ENCODE measurements around the gene SWSAP1. TPM values are rescaled to one million over a fixed set of nuclear protein-coding genes. Genes with fewer than 3 reads are reported as not detected.
"Not testable (repeated sequence)": the region's sequence is repeated elsewhere in the genome, so short reads cannot be mapped to it uniquely, and the experiment has no call there.

The SWSAP1 gene
- total RNA-seq, 8 experiments from 2014 or later, result 1.7 to 4.0 (median 2.2) TPM

DNA sequence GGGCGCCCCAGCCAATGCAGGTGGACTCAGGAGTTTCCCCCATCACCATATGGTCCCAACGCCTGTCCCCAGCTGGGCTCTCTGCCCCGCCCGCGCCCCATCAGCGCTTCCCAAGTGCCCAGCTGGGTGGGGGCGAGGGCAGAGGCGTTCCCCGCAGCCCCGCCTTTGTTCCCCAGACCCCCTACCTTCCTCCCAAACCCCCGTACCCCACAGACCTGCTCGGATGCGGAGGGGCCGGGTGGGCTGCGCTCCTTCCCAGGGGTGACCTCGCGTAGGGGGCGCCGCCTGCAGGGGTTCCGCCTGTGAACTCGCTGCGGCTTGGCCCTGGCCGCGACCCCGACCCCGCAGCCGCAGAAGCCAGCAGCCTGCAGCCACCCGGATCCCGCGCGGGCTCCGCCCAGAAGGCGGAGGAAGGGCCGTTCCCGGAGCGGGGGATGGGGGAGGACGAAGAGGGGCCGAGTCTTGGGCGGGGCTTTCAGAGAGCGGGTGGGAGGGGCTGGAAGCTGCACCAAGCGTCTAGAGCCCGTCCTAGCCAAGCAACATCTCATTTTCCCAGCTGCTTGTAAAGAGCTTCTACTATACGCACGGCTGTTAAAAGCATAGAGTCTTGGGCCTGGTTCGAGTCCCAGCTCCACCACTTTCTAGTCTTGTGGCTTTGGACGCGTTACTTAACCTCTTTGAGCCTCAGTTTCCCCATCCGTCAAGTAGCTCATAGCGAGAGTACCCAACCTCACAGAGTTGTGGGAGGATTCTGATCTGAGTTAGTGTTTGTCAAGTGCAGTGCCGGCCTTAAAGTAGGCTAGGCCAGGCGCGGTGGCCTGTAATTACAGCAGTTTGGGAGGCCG is 35.0 kb upstream of the SWSAP1 start, which contains the start of gene RAB3D:
Gene RAB3D, minus strand, starts transcription at position 404 of the 845 bp plus-strand sequence. CDS start 2,258 bp downstream, outside the sequence.
- Histone ChIP-seq H3K4me1 (replicated peaks in 1 of 2) (peaks cover 7 to 13% of the 10 kb centered on the region in 2 donors), H3K27ac (peak within 1 kb of the TSS; percentile 28 to 46), H3K4me3 (peak within 1 kb of the TSS; percentile 51 to 68 (median 55))
- ATAC-seq (replicated peaks in 6 of 8), result peak; percentile 86 to 95 (median 94)
- WGBS, 10 experiments, result 8 to 65% (median 12%) methylated on average over 2 to 5 of the region's 53 CpGs; no CpG with 5 or more reads in 7 of the 10 experiments
- in situ Hi-C loops (cut with MboI; ENCODE audit: low pct_unique_long_range_greater_than_20kb in 2 of 9, low sequenced_read_pairs in 9 of 9, unreplicated experiment in 9 of 9), result no loop called here

DNA sequence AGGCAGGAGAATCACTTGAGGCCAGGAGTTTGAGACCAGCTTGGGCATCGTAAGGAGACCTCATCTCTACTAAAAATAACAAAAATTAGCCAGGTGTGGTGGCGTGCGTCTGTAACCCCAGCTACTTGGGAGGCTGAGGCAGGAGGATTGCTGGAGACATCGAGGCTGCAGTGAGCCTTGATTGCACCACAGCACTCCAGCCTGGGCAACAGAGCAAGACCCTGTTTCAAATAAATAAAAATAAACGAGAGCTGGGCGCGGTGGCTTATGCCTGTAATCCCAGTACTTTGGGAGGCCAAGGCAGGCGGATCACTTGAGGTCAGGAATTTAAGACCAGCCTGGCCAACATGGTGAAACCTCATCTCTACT is 34.4 kb upstream of the SWSAP1 start:
- H3K4me3 ChIP-seq, result peak overlapping the region in 4 of 5 donors; percentile 53 to 68 (median 58)
- ATAC-seq (replicated peaks in 6 of 8); H3K27ac ChIP-seq; in situ Hi-C loops (cut with MboI; ENCODE audit: low pct_unique_long_range_greater_than_20kb in 2 of 9, low sequenced_read_pairs in 9 of 9, unreplicated experiment in 9 of 9): not testable (repeated sequence)
- WGBS, 10 experiments, result 20 to 100% (median 87%) methylated on average over 1 to 6 of the region's 8 CpGs; no CpG with 5 or more reads in 4 of the 10 experiments
- peaks cover 10 to 17% of the 10 kb centered on the region in 2 donors for H3K4me1 ChIP-seq (replicated peaks in 1 of 2)

DNA sequence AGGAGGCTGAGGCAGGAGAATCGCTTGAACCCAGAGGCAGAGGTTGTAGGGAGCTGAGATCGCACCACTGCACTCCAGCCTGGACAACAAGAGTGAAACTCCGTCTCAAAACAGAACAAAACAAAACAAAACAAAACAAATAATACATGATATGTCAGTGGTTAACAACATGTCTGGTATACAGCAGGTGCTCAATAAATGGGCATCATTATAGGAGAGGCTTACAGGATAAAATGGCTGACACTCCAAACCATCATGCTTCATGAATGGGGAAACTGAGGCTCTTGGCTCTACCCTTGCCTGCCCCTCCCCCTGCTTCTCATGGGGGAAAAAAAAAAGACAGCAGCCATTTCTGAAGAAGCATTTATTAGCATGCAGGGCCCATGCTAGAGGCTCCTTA is 32.0 kb upstream of the SWSAP1 start:
- no peak for ATAC-seq (replicated peaks in 6 of 8)
- Histone ChIP-seq H3K4me1 (replicated peaks in 1 of 2) (peaks cover 16 to 18% of the 10 kb centered on the region in 2 donors), H3K4me3 (no peak overlapping the region), H3K27ac (no peak overlapping the region)
- 64 to 100% (median 87%) methylated on average over 2 to 3 of the region's 3 CpGs; no CpG with 5 or more reads in 4 of the 10 experiments for WGBS, 10 experiments
- in situ Hi-C loops (cut with MboI; ENCODE audit: low pct_unique_long_range_greater_than_20kb in 2 of 9, low sequenced_read_pairs in 9 of 9, unreplicated experiment in 9 of 9), result no loop called here

DNA sequence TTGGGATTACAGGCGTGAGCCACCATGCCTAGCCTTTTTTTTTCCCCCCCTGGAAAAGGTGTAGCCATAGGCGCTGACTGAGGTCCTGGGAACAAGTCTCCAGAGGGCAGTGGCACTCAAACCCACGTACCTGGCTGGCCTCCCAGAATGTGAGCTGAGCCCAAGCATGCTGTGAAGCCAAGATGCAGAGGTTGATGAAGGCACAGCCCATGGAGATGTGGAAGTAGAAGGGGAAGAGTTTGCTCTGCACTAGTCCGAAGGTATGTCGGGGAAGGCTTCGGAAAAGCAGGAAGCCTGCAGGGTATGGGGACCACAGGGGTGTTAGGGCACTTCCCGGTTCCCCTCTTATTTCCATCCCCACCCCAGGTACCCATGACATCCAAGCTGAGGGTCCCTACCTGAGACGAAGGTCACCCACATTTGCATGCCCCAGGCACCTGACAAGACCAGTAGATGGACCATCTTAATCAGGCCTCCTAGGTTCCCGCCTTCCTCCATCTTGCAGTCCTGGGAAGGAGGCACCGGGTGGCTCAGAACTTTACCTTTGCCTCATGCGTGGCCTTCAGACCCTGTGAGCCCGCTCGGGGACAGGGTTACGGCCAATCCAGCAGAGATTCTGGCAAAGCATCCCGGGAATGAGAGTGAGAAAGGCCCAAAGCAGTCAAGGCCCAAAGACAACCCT is 29.2 kb upstream of the SWSAP1 start:
- in situ Hi-C loops (cut with MboI; ENCODE audit: low pct_unique_long_range_greater_than_20kb in 2 of 9, low sequenced_read_pairs in 9 of 9, unreplicated experiment in 9 of 9), result no loop called here
- H3K4me3 ChIP-seq, result peak overlapping the region; percentile 50 to 92 (median 72)
- H3K4me1 ChIP-seq (replicated peaks in 1 of 2), result peaks cover 7 to 9% of the 10 kb centered on the region in 2 donors
- no peak overlapping the region for H3K27ac ChIP-seq
- 0 to 40% (median 25%) methylated on average over 1 to 5 of the region's 15 CpGs; no CpG with 5 or more reads in 6 of the 10 experiments for WGBS, 10 experiments
- no peak for ATAC-seq (replicated peaks in 6 of 8)

DNA sequence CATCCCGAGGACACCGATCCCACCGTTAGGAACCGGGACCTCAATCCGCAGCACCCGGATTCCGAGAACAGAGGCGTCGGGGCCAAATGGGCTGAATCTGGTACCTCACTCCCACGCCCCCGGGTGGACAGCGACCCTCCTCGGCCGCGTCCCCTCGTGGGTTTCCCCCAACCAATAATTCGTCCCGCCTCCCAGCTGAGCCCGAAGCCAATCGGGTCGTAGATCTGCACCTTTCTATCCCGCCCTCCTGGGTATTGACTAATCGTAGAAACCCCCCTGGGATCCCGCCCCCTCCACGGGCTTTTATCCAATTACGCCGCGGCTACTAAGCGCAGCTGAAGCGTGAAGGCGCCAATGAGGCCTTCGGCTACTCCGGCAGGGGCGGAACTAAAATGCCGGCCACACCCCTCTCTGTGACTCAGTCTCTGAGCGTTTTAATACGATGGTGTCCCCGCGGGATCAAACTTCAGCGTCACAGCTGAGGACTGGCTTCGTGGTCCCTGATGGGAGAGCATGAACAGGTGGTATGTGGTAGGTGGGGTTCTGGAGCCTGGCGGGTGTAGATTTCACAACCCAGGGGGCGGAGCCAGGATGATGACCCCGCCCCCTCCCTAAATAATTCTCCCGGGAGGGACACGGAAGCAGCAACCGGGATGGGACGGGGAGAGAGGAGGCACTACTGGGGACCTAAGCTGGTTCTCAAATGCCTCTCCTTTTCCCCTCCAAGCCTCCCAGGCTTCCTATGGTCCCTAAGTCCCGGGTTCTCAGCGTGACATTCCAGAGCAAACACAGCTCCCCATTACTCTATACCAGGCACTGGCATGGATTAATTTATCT is 28.1 kb upstream of the SWSAP1 start, which contains the start of the genes CCDC159 and TMEM205:
Gene CCDC159, plus strand, starts transcription at position 416 of the 837 bp plus-strand sequence. Its CDS starts 88 bp downstream, at position 504.
Gene TMEM205, minus strand, starts transcription at position 165 of the 837 bp plus-strand sequence. CDS start 649 bp downstream, outside the sequence.
- peak; percentile 91 to 93 (median 92) for ATAC-seq (replicated peaks in 6 of 8)
- peaks cover 7 to 9% of the 10 kb centered on the region in 2 donors for H3K4me1 ChIP-seq (replicated peaks in 1 of 2)
- peak within 1 kb of the TSS; percentile 59 to 69 for H3K27ac ChIP-seq
- in situ Hi-C loops (cut with MboI; ENCODE audit: low pct_unique_long_range_greater_than_20kb in 2 of 9, low sequenced_read_pairs in 9 of 9, unreplicated experiment in 9 of 9), result no loop called here
- 0 to 3% (median 0%) methylated on average over 1 to 22 of the region's 50 CpGs; no CpG with 5 or more reads in 2 of the 10 experiments for WGBS, 10 experiments
- H3K4me3 ChIP-seq, result peak within 1 kb of the TSS; percentile 50 to 92 (median 72)

DNA sequence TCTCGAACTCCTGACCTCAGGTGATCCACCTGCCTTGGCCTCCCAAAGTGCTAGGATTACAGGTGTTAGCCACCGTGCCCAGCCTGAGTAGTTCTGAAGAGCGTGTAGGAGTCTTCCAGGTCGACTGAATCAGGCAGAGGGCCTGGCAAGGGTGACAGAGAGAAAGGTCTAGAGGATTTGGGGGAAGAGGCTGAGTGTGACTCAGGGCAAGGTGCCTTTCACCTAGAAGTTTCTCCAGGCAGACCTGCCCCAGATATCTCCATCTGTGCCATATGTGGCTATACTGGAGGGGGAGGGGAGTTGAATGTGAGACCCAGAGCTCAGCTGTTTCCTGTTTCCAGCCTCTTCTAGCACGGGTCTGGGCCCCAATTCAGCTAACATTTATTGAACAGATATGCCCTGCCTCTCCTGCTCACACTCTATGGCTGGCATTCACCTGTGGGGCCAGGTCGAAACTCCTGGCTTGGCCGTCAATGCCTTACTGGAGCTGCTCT is 26.9 kb upstream of the SWSAP1 start:
- Histone ChIP-seq H3K4me1 (replicated peaks in 1 of 2) (peaks cover 7 to 9% of the 10 kb centered on the region in 2 donors), H3K27ac (no peak overlapping the region), H3K4me3 (no peak overlapping the region)
- in situ Hi-C loops (cut with MboI; ENCODE audit: low pct_unique_long_range_greater_than_20kb in 2 of 9, low sequenced_read_pairs in 9 of 9, unreplicated experiment in 9 of 9), result no loop called here
- 0 to 89% (median 67%) methylated on average over 1 to 3 of the region's 7 CpGs; no CpG with 5 or more reads in 5 of the 10 experiments for WGBS, 10 experiments
- ATAC-seq (replicated peaks in 6 of 8), result no peak

DNA sequence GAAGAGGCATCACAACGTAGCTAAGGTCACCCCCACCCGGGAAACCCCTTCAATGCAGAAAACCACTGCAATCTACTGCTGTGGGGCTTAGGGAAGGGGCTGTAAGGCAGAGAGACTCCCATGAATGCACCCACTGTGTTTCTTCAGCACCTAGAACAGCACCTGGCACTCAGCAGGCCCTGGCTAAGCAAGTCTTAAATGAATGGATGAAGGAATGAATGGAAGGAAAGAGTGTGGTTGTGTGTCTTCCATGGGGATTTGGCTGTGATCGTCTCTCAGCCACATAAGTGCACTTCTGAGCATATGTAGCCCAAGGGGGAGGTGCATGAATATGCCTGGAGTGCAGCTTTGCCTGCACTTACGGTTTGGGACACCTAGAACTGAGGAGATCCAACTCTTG is 25.3 kb upstream of the SWSAP1 start:
- ATAC-seq (replicated peaks in 6 of 8), result no peak
- Histone ChIP-seq H3K27ac (no peak overlapping the region), H3K4me3 (no peak overlapping the region), H3K4me1 (replicated peaks in 1 of 2) (peaks cover 7 to 9% of the 10 kb centered on the region in 2 donors)
- WGBS, 10 experiments, result 40 to 88% (median 55%) methylated on average over 1 to 4 of the region's 4 CpGs; no CpG with 5 or more reads in 6 of the 10 experiments
- in situ Hi-C loops (cut with MboI; ENCODE audit: low pct_unique_long_range_greater_than_20kb in 2 of 9, low sequenced_read_pairs in 9 of 9, unreplicated experiment in 9 of 9), result no loop called here

DNA sequence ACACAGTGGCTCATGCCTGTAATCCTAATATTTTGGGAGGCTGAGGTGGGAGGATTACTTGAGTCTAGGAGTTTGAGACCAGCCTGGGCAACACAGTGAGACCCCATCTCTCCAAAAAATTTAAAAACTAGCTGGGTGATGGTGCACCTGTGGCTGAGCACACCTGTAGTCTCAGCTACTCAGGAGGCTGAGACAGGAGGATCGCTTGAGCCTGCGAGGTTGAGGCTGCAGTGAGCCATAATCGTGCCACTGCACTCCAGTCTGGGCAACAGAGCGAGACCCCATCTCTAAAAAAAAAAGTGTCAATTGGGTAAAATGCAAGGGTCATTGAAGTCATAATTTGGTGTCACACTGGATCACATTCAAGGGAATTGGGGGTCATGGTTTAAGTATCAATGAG is 20.4 kb upstream of the SWSAP1 start:
- in situ Hi-C loops (cut with MboI; ENCODE audit: low pct_unique_long_range_greater_than_20kb in 2 of 9, low sequenced_read_pairs in 9 of 9, unreplicated experiment in 9 of 9); H3K4me1 ChIP-seq (replicated peaks in 1 of 2); ATAC-seq (replicated peaks in 6 of 8); H3K4me3 ChIP-seq; H3K27ac ChIP-seq: not testable (repeated sequence)
- 85 to 100% (median 100%) methylated on average over 2 to 4 of the region's 4 CpGs; no CpG with 5 or more reads in 7 of the 10 experiments for WGBS, 10 experiments

DNA sequence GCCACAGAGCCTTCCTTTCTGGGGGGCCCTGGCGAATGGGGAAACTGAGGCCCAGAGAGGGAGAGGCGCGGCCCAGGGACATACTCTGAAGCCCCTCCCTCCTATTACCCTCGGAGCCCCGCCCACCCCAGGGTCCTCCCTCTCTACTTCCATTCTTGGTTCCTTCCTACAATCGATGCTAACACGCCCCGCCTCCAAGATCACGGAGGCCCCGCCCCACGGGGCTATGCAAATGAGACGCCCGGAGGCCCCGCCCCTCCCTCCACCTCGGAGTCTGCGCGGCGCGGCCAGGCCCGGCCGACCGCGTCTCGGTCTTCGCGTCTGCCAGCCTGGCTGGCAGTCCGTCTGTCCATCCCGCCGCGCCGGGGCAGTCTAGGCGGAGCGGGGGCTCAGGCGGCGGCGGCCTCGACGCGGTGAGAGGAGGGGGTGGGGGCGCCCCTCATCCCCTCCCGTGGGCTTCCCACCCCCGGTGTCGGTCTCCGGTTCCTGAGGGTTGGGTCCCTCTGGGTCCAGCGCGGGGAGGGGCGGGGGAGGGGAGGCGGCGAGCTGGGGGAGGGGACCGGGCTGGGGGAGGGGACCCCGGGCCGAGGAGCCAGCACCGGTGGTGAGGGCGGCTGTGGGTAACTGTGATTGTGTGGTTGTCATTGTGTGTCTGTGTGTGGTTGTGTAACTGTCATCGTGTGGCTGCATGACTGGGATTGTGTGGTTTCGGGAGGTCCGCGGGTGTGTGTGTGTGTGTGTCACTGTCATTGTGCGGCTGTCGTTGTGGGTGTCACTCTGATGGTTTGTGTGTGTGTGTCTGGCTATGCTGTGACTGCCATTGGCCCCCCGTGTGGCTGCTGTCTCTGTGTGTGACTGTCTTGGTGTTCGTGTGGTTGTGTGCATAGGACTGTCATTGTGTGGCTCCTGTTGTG is 19.0 kb upstream of the SWSAP1 start, which contains the start of gene PLPPR2:
Gene PLPPR2, plus strand, starts transcription at position 273 of the 914 bp plus-strand sequence. CDS start 2,242 bp downstream, outside the sequence.
- WGBS, 10 experiments, result 0 to 69% (median 40%) methylated on average over 1 to 2 of the region's 62 CpGs; no CpG with 5 or more reads in 6 of the 10 experiments
- Histone ChIP-seq H3K4me3 (peak within 1 kb of the TSS; percentile 47 to 70 (median 61)), H3K4me1 (replicated peaks in 1 of 2) (peaks cover 0 to 5% of the 10 kb centered on the region in 2 donors), H3K27ac (peak within 1 kb of the TSS in 1 of 2 donors; percentile 41)
- in situ Hi-C loops (cut with MboI; ENCODE audit: low pct_unique_long_range_greater_than_20kb in 2 of 9, low sequenced_read_pairs in 9 of 9, unreplicated experiment in 9 of 9), result no loop called here
- ATAC-seq (replicated peaks in 6 of 8), result peak; percentile 84 to 98 (median 90)

DNA sequence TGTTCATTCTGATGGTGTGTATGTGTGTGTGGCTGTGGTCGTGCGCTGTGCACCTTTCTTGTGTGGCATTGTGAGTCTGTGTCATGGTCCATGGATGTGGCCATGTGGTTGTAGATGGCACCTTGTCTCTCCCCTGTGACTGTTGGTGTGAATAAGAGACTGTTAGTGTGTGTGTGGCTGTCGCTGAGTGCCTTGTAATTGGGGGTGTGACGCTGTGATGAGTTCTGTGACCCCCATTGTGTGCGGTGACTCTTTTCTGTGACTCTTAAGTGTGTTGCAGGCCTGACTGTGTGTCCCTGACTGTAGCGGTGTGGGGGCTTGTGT is 18.4 kb upstream of the SWSAP1 start:
- H3K4me1 ChIP-seq (replicated peaks in 1 of 2), result peaks cover 3 to 8% of the 10 kb centered on the region in 2 donors
- H3K27ac ChIP-seq, result no peak overlapping the region
- in situ Hi-C loops (cut with MboI; ENCODE audit: low pct_unique_long_range_greater_than_20kb in 2 of 9, low sequenced_read_pairs in 9 of 9, unreplicated experiment in 9 of 9), result no loop called here
- peak in 1 of 8 experiments; percentile 3 for ATAC-seq (replicated peaks in 6 of 8)
- peak overlapping the region; percentile 47 to 70 (median 61) for H3K4me3 ChIP-seq
- WGBS, 10 experiments, result 57 to 100% (median 64%) methylated on average over 2 to 3 of the region's 6 CpGs; no CpG with 5 or more reads in 7 of the 10 experiments

All from motor neuron (in vitro differentiated cells).